ENCODE results near the gene TSC2. TPM values are rescaled to one million over a fixed set of nuclear protein-coding genes. Genes with fewer than 3 reads are reported as not detected.
"Not testable (repeated sequence)": the region's sequence is repeated elsewhere in the genome, so short reads cannot be mapped to it uniquely, and the experiment has no call there.

Gene TSC2
- total RNA-seq, 2 donors from 2014 or later: 75.3 to 143 TPM

DNA sequence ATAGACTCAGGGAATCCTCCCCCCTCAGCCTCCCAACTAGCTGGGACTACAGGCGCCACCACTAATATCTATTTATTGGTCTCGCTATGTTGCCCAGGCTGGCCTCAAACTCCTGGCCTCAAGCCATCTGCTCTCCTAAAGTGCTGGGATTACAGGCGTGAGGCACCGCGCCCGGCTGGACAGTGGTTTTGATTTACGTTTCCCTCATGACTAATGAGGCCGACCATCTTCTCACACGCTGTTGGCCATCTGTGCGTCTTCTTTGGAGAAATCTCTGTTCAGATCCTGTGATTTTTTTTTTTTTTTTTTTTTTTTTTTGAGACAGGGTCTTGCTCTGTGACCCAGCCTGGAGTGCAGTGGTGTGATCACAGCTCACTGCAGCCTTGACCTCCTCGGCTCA, 81.5 kb downstream of the TSC2 start:
- H3K4me3 ChIP-seq; H3K4me1 ChIP-seq; intact Hi-C loops (cut with DNase I); H3K9me3 ChIP-seq; H3K27me3 ChIP-seq; DNase-seq; H3K9ac ChIP-seq (ENCODE audit: low read depth in 2 of 2, low read length in 2 of 2); H3K36me3 ChIP-seq: not testable (repeated sequence)
- H3K27ac ChIP-seq: peak overlapping the region; percentile 78

DNA sequence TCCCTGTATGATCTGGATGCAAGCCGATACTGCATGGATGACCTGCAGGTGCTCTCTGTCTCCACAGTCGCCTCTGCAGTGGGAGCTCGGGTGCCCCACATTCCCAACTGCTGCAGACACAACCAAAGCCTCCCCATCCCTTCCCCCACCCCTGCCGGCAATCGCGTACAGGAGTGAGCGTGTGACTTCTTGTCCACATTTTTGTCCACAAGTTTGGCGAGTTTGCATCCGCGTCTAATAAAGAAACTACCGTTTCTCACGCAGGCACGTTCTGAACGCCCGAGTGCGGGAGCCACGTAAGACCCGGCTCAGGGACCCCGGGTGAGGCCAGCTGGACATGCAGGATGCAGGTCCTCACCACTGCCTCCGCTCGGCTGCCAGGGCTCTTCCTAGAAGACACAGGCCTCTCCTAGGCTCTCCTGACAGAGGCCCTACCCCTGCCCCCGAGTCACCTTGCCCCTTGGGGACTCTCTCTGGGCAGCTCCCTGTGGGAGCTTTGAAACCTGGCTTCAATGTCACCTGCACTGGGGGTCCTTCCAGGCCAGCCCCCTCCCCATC, 82.2 kb downstream of the TSC2 start:
- H3K9ac ChIP-seq (ENCODE audit: low read depth in 2 of 2, low read length in 2 of 2): not testable (repeated sequence)

GRCh38 chr16:2133797-2134196, 86.0 kb downstream of the TSC2 start:
- DNase-seq; H3K36me3 ChIP-seq; intact Hi-C loops (cut with DNase I); H3K9me3 ChIP-seq; H3K27ac ChIP-seq; H3K9ac ChIP-seq (ENCODE audit: low read depth in 2 of 2, low read length in 2 of 2); H3K4me1 ChIP-seq; H3K27me3 ChIP-seq; H3K4me3 ChIP-seq: not testable (repeated sequence)

More for the DNA sequence above, 82.2 kb downstream of the TSC2 start:
- DNase-seq; H3K27me3 ChIP-seq; H3K4me3 ChIP-seq; H3K27ac ChIP-seq; intact Hi-C loops (cut with DNase I); H3K4me1 ChIP-seq; H3K9me3 ChIP-seq; H3K36me3 ChIP-seq: not testable (repeated sequence)

GRCh38 chr16:2135071-2135470, 87.3 kb downstream of the TSC2 start:
- not testable (repeated sequence) for H3K27ac ChIP-seq, H3K36me3 ChIP-seq, DNase-seq, H3K27me3 ChIP-seq, H3K9me3 ChIP-seq, H3K4me1 ChIP-seq
- Histone ChIP-seq H3K9ac (ENCODE audit: low read depth in 2 of 2, low read length in 2 of 2) (peak overlapping the region in 1 of 2 donors; percentile 24), H3K4me3 (peak overlapping the region; percentile 44)
- intact Hi-C loops (cut with DNase I): loop anchor here (5.0 kb wide), 1 partner anchor 48 kb away; no protein-coding TSS in a partner anchor

DNA sequence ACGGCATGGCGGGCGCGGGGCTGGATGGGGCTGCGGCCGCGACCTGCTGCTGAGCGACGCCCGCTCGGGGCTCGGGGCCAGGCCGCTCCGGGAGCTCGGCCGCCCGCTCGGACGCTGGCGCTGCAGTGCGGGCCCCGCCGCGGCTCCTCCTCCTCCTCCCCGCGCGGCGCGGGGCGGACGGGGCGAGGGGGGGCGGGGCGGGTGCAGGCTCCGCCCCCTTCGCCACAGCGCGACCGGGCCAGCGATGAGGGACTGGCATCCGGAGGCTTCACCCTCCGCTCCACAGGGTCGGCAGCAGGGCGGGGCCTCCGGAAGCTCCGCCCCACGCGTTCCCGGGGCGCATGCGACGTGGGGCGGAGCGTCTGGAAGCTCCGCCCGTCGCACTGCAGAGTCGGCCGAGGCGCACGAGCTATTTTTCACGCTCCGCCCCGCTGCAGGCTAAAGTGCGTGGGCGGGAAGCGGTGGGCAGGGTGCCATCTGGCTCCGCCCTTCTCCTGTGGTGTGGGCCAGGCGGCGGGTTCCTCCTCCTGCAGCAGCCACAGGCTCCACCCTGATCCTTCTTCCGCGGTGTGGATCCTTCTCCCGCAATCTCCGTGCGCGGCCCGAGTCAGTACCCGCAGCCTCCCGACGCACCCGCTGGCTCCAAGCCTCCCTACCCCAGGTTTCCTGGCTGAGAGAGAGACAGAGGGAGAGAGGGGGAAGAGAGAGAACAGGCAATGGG, 88.1 kb downstream of the TSC2 start, which contains the start of gene PKD1:
Gene PKD1, minus strand, starts transcription at position 129 of the 721 bp plus-strand sequence. CDS start 209 bp downstream, outside the sequence.
- peak within 1 kb of the TSS; percentile 24 to 46 for H3K9ac ChIP-seq (ENCODE audit: low read depth in 2 of 2, low read length in 2 of 2)

More for the DNA sequence above, 88.1 kb downstream of the TSC2 start, which contains the start of gene PKD1:
- peak within 1 kb of the TSS; percentile 44 for H3K4me3 ChIP-seq
- H3K9me3 ChIP-seq, H3K36me3 ChIP-seq, H3K4me1 ChIP-seq, H3K27me3 ChIP-seq: not testable (repeated sequence)
- H3K27ac ChIP-seq: peak within 1 kb of the TSS; percentile 60
- DNase-seq: peak; percentile 99
- intact Hi-C loops (cut with DNase I): loop anchor here (5.0 kb wide), 1 partner anchor 49 kb away; no protein-coding TSS in a partner anchor

Small RNA genes within 50 kb of the gene (microRNA-seq; reads per million reads assigned to microRNA genes)
- 5.0 reads per million for gene MIR1225
- gene MIR3180-5: not detected
- gene MIR4516: not detected
- not detected for gene MIR6511B1

Other genes starting within 250 kb of the TSC2 start
- gene HAGH, start 221.2 kb upstream of the TSC2 start, total RNA-seq: 10 to 100 TPM; 61.9 to 64.7 TPM
- gene FAHD1, start 220.8 kb upstream of the TSC2 start, total RNA-seq: 10 to 100 TPM; 55.5 to 73.9 TPM
- gene MEIOB, start 175.8 kb upstream of the TSC2 start, total RNA-seq: under 1 TPM in 1 of 2 donors, not detected in 1; 0.27 TPM
- gene HS3ST6, start 129.6 kb upstream of the TSC2 start, total RNA-seq: under 1 TPM; 0.59 to 0.82 TPM
- gene MSRB1, start 104.8 kb upstream of the TSC2 start, total RNA-seq: 10 to 100 TPM; 33.0 to 61.2 TPM
- not detected for gene RPL3L, start 93.3 kb upstream of the TSC2 start, total RNA-seq
- gene NDUFB10, start 88.4 kb upstream of the TSC2 start, total RNA-seq: 100 to 1,000 TPM; 219 to 272 TPM
- 1,000 to 10,000 TPM; 1,996 to 2,736 TPM for gene RPS2, start 83.2 kb upstream of the TSC2 start, total RNA-seq
- gene RNF151, start 81.1 kb upstream of the TSC2 start, total RNA-seq: not detected
- 10 to 100 TPM; 19.4 to 43.1 TPM for gene TBL3, start 75.9 kb upstream of the TSC2 start, total RNA-seq
- 10 to 100 TPM; 43.9 to 80.1 TPM for gene NOXO1, start 66.5 kb upstream of the TSC2 start, total RNA-seq
- gene GFER, start 63.8 kb upstream of the TSC2 start, total RNA-seq: 10 to 100 TPM; 76.6 to 79.5 TPM
- gene SYNGR3, start 58.0 kb upstream of the TSC2 start, total RNA-seq: 1 to 10 TPM; 1.5 to 1.9 TPM
- 10 to 100 TPM; 45.4 to 64.3 TPM for gene ZNF598, start 38.2 kb upstream of the TSC2 start, total RNA-seq
- gene NPW, start 28.2 kb upstream of the TSC2 start, total RNA-seq: 1 to 10 TPM; 3.5 to 3.8 TPM
- 10 to 100 TPM; 64.0 to 77.9 TPM for gene NHERF2, start 21.1 kb upstream of the TSC2 start, total RNA-seq
- 10 to 100 TPM; 30.1 to 96.8 TPM for gene NTHL1, start 151 bp upstream of the TSC2 start, total RNA-seq
- gene PKD1, start 87.9 kb downstream of the TSC2 start, total RNA-seq: 10 to 100 TPM; 48.2 to 83.5 TPM
- gene RAB26, start 100.6 kb downstream of the TSC2 start, total RNA-seq: 10 to 100 TPM; 18.2 to 24.5 TPM
- 100 to 1,000 TPM; 102 to 131 TPM for gene TRAF7, start 107.8 kb downstream of the TSC2 start, total RNA-seq
- gene CASKIN1, start 148.6 kb downstream of the TSC2 start, total RNA-seq: under 1 TPM; 0.07 to 0.27 TPM
- 10 to 100 TPM; 26.5 to 53.5 TPM for gene MLST8, start 157.5 kb downstream of the TSC2 start, total RNA-seq
- gene BRICD5, start 162.9 kb downstream of the TSC2 start, total RNA-seq: 10 to 100 TPM in 1 of 2 donors, 1 to 10 TPM in 1; 7.7 to 15.2 TPM
- gene PGP, start 166.9 kb downstream of the TSC2 start, total RNA-seq: 10 to 100 TPM; 17.1 to 37.3 TPM
- gene E4F1, start 175.6 kb downstream of the TSC2 start, total RNA-seq: 10 to 100 TPM; 19.9 to 37.4 TPM
- gene DNASE1L2, start 188.5 kb downstream of the TSC2 start, total RNA-seq: 1 to 10 TPM in 1 of 2 donors, under 1 TPM in 1; 0.85 to 2.4 TPM
- gene ECI1, start 203.6 kb downstream of the TSC2 start, total RNA-seq: 100 to 1,000 TPM; 109 to 134 TPM
- gene RNPS1, start 220.1 kb downstream of the TSC2 start, total RNA-seq: 100 to 1,000 TPM; 108 to 154 TPM

All from colonic mucosa (tissue), 4 donors.